B cell (primary cell): ENCODE results near the gene MPHOSPH8. TPM values are rescaled to one million over a fixed set of nuclear protein-coding genes. Genes with fewer than 3 reads are reported as not detected.

Experiments used
- ATAC-seq: fragments of 200-7000 bp; cut with Tn5 transposase; one replicate; pipeline ENCODE4 v1.10.0; 2021; ENCODE audit warnings: low read depth, mild to moderate bottlenecking, moderate number of reproducible peaks, moderate library complexity
- CTCF ChIA-PET: fragments of 350-600 bp; sonication (Branson Sonifier 250); formaldehyde crosslinking; loops from one replicate; lab custom pipeline; 2021; ENCODE audit warnings: antibody characterized with exemption, inconsistent platforms; lab: Charles Lee
- POLR2A ChIA-PET: fragments of 350-600 bp; sonication (Branson Sonifier 250); formaldehyde crosslinking; loops from one replicate; lab custom pipeline; 2021; ENCODE audit warnings: antibody characterized with exemption; lab: Charles Lee
- DNase-seq: peaks from one replicate; pipeline ENCODE4 v3.0.0; 2013
- H2AFZ ChIP-seq: 2 replicates; pipeline ENCODE4 v1.6.1; 2012; ENCODE audit warnings: mild to moderate bottlenecking, low read depth, low read length; ENCODE audit not compliant: insufficient read depth, poor library complexity, severe bottlenecking
- H3K27ac ChIP-seq, 2 donors: 1 replicate in 1 of 2; 2 replicates in 1 of 2; pipeline ENCODE4 v1.5.1; 2012 to 2013; ENCODE audit warnings: low read length in 2 of 2, mild to moderate bottlenecking in 2 of 2, moderate library complexity in 1 of 2
- H3K27me3 ChIP-seq, 4 experiments: fragments of 200-600 bp in 1 of 4; sonication (generic) in 1 of 4; replicated peaks in 1 of 4; 1 replicate in 2 of 4; 2 replicates in 2 of 4; pipeline versions ENCODE4 v1.6.1 to v1.7.0; 2013 to 2016; ENCODE audit warnings: low read length in 3 of 4, mild to moderate bottlenecking in 2 of 4, mixed read lengths in 1 of 4, moderate library complexity in 1 of 4; ENCODE audit not compliant: insufficient read depth in 4 of 4, control insufficient read depth in 3 of 4; ENCODE audit errors: control extremely low read depth in 1 of 4
- H3K36me3 ChIP-seq, 2 experiments: replicated peaks in 1 of 2; 1 replicate in 1 of 2; 2 replicates in 1 of 2; pipeline versions ENCODE4 v1.6.1 to v1.7.1; 2013; ENCODE audit warnings: low read length in 1 of 2; ENCODE audit not compliant: insufficient read depth in 2 of 2, control insufficient read depth in 1 of 2; ENCODE audit errors: control extremely low read depth in 1 of 2, extremely low read depth in 1 of 2
- H3K4me1 ChIP-seq, 2 donors: fragments of 200-600 bp in 1 of 2; sonication (generic) in 1 of 2; 1 replicate in 1 of 2; 2 replicates in 1 of 2; pipeline versions ENCODE4 v1.5.1 to v1.6.1; 2013 to 2017; ENCODE audit warnings: low read length in 2 of 2; ENCODE audit not compliant: control insufficient read depth in 2 of 2, insufficient read depth in 2 of 2
- H3K4me2 ChIP-seq: replicated peaks from 2 replicates; pipeline ENCODE3; 2012; ENCODE audit warnings: mild to moderate bottlenecking, low read depth, low read length; ENCODE audit not compliant: poor library complexity, severe bottlenecking
- H3K4me3 ChIP-seq, 5 experiments: fragments of 200-600 bp in 1 of 5; sonication (generic) in 1 of 5; 1 replicate in 3 of 5; 2 replicates in 2 of 5; pipeline versions ENCODE4 v1.5.1 to v1.7.0; 2011 to 2016; ENCODE audit warnings: low read length in 4 of 5, mild to moderate bottlenecking in 4 of 5, low read depth in 2 of 5, control low read depth in 1 of 5, moderate library complexity in 1 of 5; ENCODE audit not compliant: insufficient read depth in 1 of 5; ENCODE audit errors: control extremely low read depth in 1 of 5, extremely low read depth in 1 of 5
- H3K79me2 ChIP-seq: fragments of 200-600 bp; sonication (generic); one replicate; pipeline ENCODE4 v1.6.0; 2016; ENCODE audit warnings: low read length; ENCODE audit not compliant: control insufficient read depth, insufficient read depth
- H3K9ac ChIP-seq: fragments of 200-600 bp; sonication (generic); 2 replicates; pipeline ENCODE4 v1.6.1; 2017; ENCODE audit warnings: mild to moderate bottlenecking, low read length, moderate library complexity
- H3K9me3 ChIP-seq, 3 donors: one replicate each; pipeline versions ENCODE4 v1.6.1 to v1.7.1; 2013; ENCODE audit warnings: low read length in 2 of 3; ENCODE audit not compliant: control insufficient read depth in 2 of 3, insufficient read depth in 1 of 3; ENCODE audit errors: control extremely low read depth in 1 of 3
- H4K20me1 ChIP-seq: 2 replicates; pipeline ENCODE4 v1.6.0; 2012; ENCODE audit warnings: mild to moderate bottlenecking, low read length; ENCODE audit not compliant: insufficient read depth, control insufficient read depth, poor library complexity, severe bottlenecking
- H3K27ac Mint-ChIP-seq: one replicate; pipeline ENCODE4 v1.8.0; 2021; ENCODE audit warnings: mixed read lengths
- H3K27me3 Mint-ChIP-seq: one replicate; pipeline ENCODE4 v1.8.0; 2021; ENCODE audit warnings: mixed read lengths
- H3K4me1 Mint-ChIP-seq: one replicate; pipeline ENCODE4 v1.8.0; 2021; ENCODE audit warnings: mixed read lengths
- H3K4me3 Mint-ChIP-seq: one replicate; pipeline ENCODE4 v1.8.0; 2021; ENCODE audit warnings: mixed read lengths
- H3K9me3 Mint-ChIP-seq: one replicate; pipeline ENCODE4 v1.8.0; 2022; ENCODE audit warnings: mixed read lengths; ENCODE audit not compliant: insufficient read depth
- EZH2 ChIP-seq: IDR thresholded peaks from 2 replicates; pipeline ENCODE4 v1.6.1; 2012; ENCODE audit warnings: borderline replicate concordance, low read depth, mild to moderate bottlenecking, moderate library complexity, low read length; ENCODE audit not compliant: insufficient read depth, poor library complexity, severe bottlenecking
- WGBS: methylation state at CpG from one replicate; pipeline ENCODE4 v1.1.5; 2013; ENCODE audit warnings: missing lambda C conversion rate; ENCODE audit not compliant: insufficient coverage; 5-methylcytosine and 5-hydroxymethylcytosine counted together
- intact Hi-C: fragments of 100-400 bp; cut with micrococcal nuclease; formaldehyde crosslinking; loops from one replicate; pipeline ENCODE4 v1.10.0; 2022
- polyA plus RNA-seq: library from polyadenylated mRNA; depleted of rRNA; stranded (reverse); fragments of >200 nt; gene quantifications from 2 replicates; pipeline ENCODE4 v1.2.3, GENCODE V29; 2012
- total RNA-seq, 2 donors: library from RNA; stranded (reverse); fragments of 120-200 nt in 1 of 2; gene quantifications; 1 replicate in 1 of 2; 2 replicates in 1 of 2; pipeline versions ENCODE4 v1.2.3 to v1.2.4, GENCODE V29; 2013 to 2022
- TF ChIP-seq, protein P1 (sequence below): fragments of 200-600 bp; IDR thresholded peaks from one replicate; pipeline ENCODE4 v1.8.0; 2022; ENCODE audit warnings: antibody characterized with exemption, mild to moderate bottlenecking

MPHOSPH8 gene
- total and polyA plus RNA-seq, 2 donors (not counting 1 experiment from before 2014, with no cell fraction given) = 25.6 to 106 TPM

DNA sequence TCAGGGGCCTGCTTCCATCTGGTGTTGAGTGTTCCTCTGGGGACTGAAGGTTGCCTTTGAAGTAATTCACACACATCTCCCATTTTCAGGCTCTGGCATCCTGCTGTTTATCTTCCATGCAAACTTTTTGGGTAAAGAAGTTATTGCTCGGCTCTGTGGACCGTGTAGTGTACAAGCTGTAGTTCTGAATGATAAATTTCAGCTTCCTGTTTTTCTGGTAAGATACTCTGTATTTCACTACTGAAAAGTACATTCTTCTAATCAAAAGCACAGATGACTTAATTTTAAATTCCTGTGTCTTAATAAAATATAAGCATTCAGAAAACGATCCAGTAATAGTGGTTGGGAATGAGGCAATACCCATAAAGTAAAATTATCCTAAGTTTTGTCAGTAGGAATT lies 36.7 kb downstream of the MPHOSPH8 start:
- Mint-ChIP-seq H3K4me3 (peak overlapping the region; percentile 6), H3K27me3 (no peaks in the 10 kb centered on the region), H3K4me1 (peaks cover 14% of the 10 kb centered on the region), H3K27ac (peak overlapping the region; percentile 74), H3K9me3 (no peaks in the 10 kb centered on the region)
- no peaks in the 10 kb centered on the region for H3K27me3 ChIP-seq
- H4K20me1 ChIP-seq = no peaks in the 10 kb centered on the region
- no peak for DNase-seq
- no peak overlapping the region for H2AFZ ChIP-seq
- peak overlapping the region; percentile 0 to 63 for H3K27ac ChIP-seq
- no peak for TF ChIP-seq EZH2
- TF ChIP-seq, protein P1, sequence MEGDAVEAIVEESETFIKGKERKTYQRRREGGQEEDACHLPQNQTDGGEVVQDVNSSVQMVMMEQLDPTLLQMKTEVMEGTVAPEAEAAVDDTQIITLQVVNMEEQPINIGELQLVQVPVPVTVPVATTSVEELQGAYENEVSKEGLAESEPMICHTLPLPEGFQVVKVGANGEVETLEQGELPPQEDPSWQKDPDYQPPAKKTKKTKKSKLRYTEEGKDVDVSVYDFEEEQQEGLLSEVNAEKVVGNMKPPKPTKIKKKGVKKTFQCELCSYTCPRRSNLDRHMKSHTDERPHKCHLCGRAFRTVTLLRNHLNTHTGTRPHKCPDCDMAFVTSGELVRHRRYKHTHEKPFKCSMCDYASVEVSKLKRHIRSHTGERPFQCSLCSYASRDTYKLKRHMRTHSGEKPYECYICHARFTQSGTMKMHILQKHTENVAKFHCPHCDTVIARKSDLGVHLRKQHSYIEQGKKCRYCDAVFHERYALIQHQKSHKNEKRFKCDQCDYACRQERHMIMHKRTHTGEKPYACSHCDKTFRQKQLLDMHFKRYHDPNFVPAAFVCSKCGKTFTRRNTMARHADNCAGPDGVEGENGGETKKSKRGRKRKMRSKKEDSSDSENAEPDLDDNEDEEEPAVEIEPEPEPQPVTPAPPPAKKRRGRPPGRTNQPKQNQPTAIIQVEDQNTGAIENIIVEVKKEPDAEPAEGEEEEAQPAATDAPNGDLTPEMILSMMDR = no peak
- H3K4me1 ChIP-seq = peaks cover 7 to 9% of the 10 kb centered on the region in 2 donors
- H3K36me3 ChIP-seq = peaks cover 3 to 82% of the 10 kb centered on the region in 2 experiments
- no peak for ATAC-seq
- H3K4me2 ChIP-seq = peak overlapping the region; percentile 20
- no peaks in the 10 kb centered on the region for H3K79me2 ChIP-seq
- WGBS = no CpG with 5 or more reads among the region's 3 CpGs
- H3K4me3 ChIP-seq = no peak overlapping the region
- no peaks in the 10 kb centered on the region for H3K9me3 ChIP-seq
- intact Hi-C loops = no loop called here
- ChIA-PET POLR2A (no interaction called here), CTCF (no interaction called here)
- peak overlapping the region; percentile 26 for H3K9ac ChIP-seq

DNA sequence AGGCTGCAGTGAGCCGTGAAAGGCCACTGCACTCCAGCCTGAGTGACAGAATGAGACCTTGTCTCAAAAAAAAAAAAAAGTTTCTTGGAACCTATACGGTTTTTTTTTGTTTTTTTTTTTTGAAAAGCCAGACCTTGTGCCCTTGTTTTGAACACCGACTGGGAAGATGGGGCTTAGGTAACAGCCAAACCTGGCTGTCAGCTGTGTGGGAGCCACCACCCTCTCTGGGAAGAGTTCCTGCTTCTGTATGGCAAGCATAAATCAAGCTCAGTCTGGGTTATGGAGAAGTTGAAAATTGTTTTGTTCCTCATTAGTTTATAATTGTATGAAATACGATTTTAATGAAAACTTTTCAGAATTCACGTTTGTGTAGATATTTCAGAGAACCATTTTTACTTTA lies 39.5 kb downstream of the MPHOSPH8 start:
- peaks cover 3 to 76% of the 10 kb centered on the region in 2 experiments for H3K36me3 ChIP-seq
- no peak for DNase-seq
- peaks cover 7 to 9% of the 10 kb centered on the region in 2 donors for H3K4me1 ChIP-seq
- CTCF ChIA-PET = no interaction called here
- no peak overlapping the region for H3K9ac ChIP-seq
- Mint-ChIP-seq H3K27me3 (no peaks in the 10 kb centered on the region), H3K4me1 (peaks cover 14% of the 10 kb centered on the region), H3K4me3 (no peak overlapping the region), H3K9me3 (no peaks in the 10 kb centered on the region), H3K27ac (peak overlapping the region; percentile 3)
- no peak overlapping the region for H2AFZ ChIP-seq
- no peaks in the 10 kb centered on the region for H3K27me3 ChIP-seq
- POLR2A ChIA-PET = interaction anchor here (0.6 kb wide), 1 partner anchor 48 kb away, joined by 5 read pairs; no protein-coding TSS in a partner anchor
- no peaks in the 10 kb centered on the region for H3K79me2 ChIP-seq
- H3K4me3 ChIP-seq = no peak overlapping the region
- WGBS = 50% methylated on average over 2 of the region's 5 CpGs
- no peaks in the 10 kb centered on the region for H3K9me3 ChIP-seq
- ATAC-seq = no peak
- TF ChIP-seq, protein P1 = no peak
- no peak for TF ChIP-seq EZH2
- intact Hi-C loops = no loop called here
- H3K4me2 ChIP-seq = no peak overlapping the region
- H3K27ac ChIP-seq = peak overlapping the region in 1 of 2 donors; percentile 42
- no peaks in the 10 kb centered on the region for H4K20me1 ChIP-seq
